H1 (cell line): ENCODE data around the gene SORCS3. TPM values are rescaled to one million over a fixed set of nuclear protein-coding genes. Genes with fewer than 3 reads are reported as not detected.

Experiments used
- CTCF ChIA-PET: fragments of 300-600 bp; sonication (Branson Sonifier 250); formaldehyde crosslinking; loops from one replicate; lab custom pipeline; 2021; ENCODE audit not compliant: partially characterized antibody; lab: Charles Lee
- POLR2A ChIA-PET: fragments of 300-600 bp; sonication (Branson Sonifier 250); formaldehyde crosslinking; loops from one replicate; lab custom pipeline; 2021; ENCODE audit warnings: inconsistent platforms; ENCODE audit not compliant: partially characterized antibody; lab: Charles Lee
- DNase-seq, 2 experiments: peaks; one replicate each; pipeline versions ENCODE4 v3.0.0 to v3.0.0-alpha.2; 2010 to 2022; ENCODE audit warnings: low spot score in 2 of 2, low read depth in 1 of 2, mixed read lengths in 1 of 2
- FAIRE-seq: peaks from 2 replicates; lab custom pipeline; 2011; peaks lifted over from hg19 to GRCh38; lab: Jason Lieb, UNC
- H2AFZ ChIP-seq: 2 replicates; pipeline ENCODE4 v1.8.1; 2012; ENCODE audit warnings: low read length, inconsistent platforms
- H2AK5ac ChIP-seq: 2 replicates; pipeline ENCODE4 v1.6.1; 2013; ENCODE audit warnings: low read depth, low read length
- H2BK120ac ChIP-seq: replicated peaks from 2 replicates; pipeline ENCODE3; 2013; ENCODE audit warnings: low read depth, low read length, inconsistent platforms
- H2BK12ac ChIP-seq: 2 replicates; pipeline ENCODE4 v1.6.1; 2013; ENCODE audit warnings: low read depth, low read length
- H2BK15ac ChIP-seq: 2 replicates; pipeline ENCODE4 v1.6.1; 2013; ENCODE audit warnings: low read length
- H2BK20ac ChIP-seq: 2 replicates; pipeline ENCODE4 v1.6.1; 2013; ENCODE audit warnings: low read length
- H2BK5ac ChIP-seq: 2 replicates; pipeline ENCODE4 v1.6.1; 2013; ENCODE audit warnings: low read depth, low read length
- H3K14ac ChIP-seq: 2 replicates; pipeline ENCODE4 v1.6.1; 2013; ENCODE audit warnings: inconsistent platforms; ENCODE audit not compliant: insufficient read length
- H3K18ac ChIP-seq: 2 replicates; pipeline ENCODE4 v1.6.1; 2013; ENCODE audit warnings: low read length; ENCODE audit errors: extremely low read depth
- H3K23ac ChIP-seq: 2 replicates; pipeline ENCODE4 v1.6.1; 2013; ENCODE audit warnings: inconsistent platforms; ENCODE audit not compliant: insufficient read length
- H3K23me2 ChIP-seq: 2 replicates; pipeline ENCODE4 v1.6.1; 2013; ENCODE audit warnings: low read depth, low read length
- H3K27ac ChIP-seq: 2 replicates; pipeline ENCODE4 v1.6.1; 2011; ENCODE audit warnings: low read depth, low read length, inconsistent platforms
- H3K27me3 ChIP-seq, 4 experiments: replicated peaks in 1 of 4; 1 replicate in 1 of 4; 2 replicates in 3 of 4; pipeline versions ENCODE4 v1.6.1 to v1.8.1; 2011 to 2013; ENCODE audit warnings: low read length in 3 of 4, mild to moderate bottlenecking in 3 of 4, inconsistent platforms in 2 of 4, mixed read lengths in 2 of 4, moderate library complexity in 1 of 4; ENCODE audit not compliant: control insufficient read depth in 3 of 4, insufficient read depth in 3 of 4; ENCODE audit errors: extremely low read depth in 1 of 4
- H3K36me3 ChIP-seq, 4 experiments: 2 replicates each; pipeline versions ENCODE4 v1.6.1 to v1.8.1; 2011 to 2013; ENCODE audit warnings: mild to moderate bottlenecking in 4 of 4, low read length in 3 of 4, moderate library complexity in 2 of 4, control low read depth in 1 of 4, inconsistent platforms in 1 of 4; ENCODE audit not compliant: insufficient read depth in 4 of 4, control insufficient read depth in 2 of 4
- H3K4ac ChIP-seq: replicated peaks from 2 replicates; pipeline ENCODE3; 2013; ENCODE audit warnings: low read length, low read depth, mixed read lengths, inconsistent platforms; ENCODE audit not compliant: insufficient read length
- H3K4me1 ChIP-seq, 4 experiments: replicated peaks in 1 of 4; 1 replicate in 1 of 4; 2 replicates in 3 of 4; pipeline versions ENCODE4 v1.6.1 to v1.8.1; 2011 to 2013; ENCODE audit warnings: low read length in 3 of 4, inconsistent platforms in 2 of 4, mixed read lengths in 1 of 4; ENCODE audit not compliant: insufficient read depth in 4 of 4, control insufficient read depth in 3 of 4
- H3K4me2 ChIP-seq, 2 experiments: 2 replicates each; pipeline versions ENCODE4 v1.6.1 to v1.8.1; 2011 to 2013; ENCODE audit warnings: low read depth in 2 of 2, low read length in 2 of 2, control low read depth in 1 of 2, inconsistent platforms in 1 of 2, mild to moderate bottlenecking in 1 of 2; ENCODE audit not compliant: insufficient read depth in 1 of 2
- H3K4me3 ChIP-seq, 4 experiments: fragments of 200-600, 300-600 bp in 1 of 4; sonication (generic), shearing (Covaris generic), sonication (Bioruptor Twin) in 1 of 4; 2 replicates each; pipeline versions ENCODE4 v1.5.1 to v1.8.1; 2011 to 2016; ENCODE audit warnings: low read length in 4 of 4, low read depth in 3 of 4, control low read depth in 2 of 4, inconsistent platforms in 2 of 4, mild to moderate bottlenecking in 2 of 4, mixed read lengths in 1 of 4, moderate library complexity in 1 of 4; ENCODE audit not compliant: insufficient read depth in 2 of 4; ENCODE audit errors: extremely low read depth in 1 of 4
- H3K56ac ChIP-seq: replicated peaks from 2 replicates; pipeline ENCODE3; 2013; ENCODE audit warnings: low read depth, mild to moderate bottlenecking, mixed read lengths, low read length, inconsistent platforms; ENCODE audit not compliant: insufficient read length
- H3K79me1 ChIP-seq: 2 replicates; pipeline ENCODE4 v1.6.1; 2013; ENCODE audit warnings: low read depth, low read length, control low read depth
- H3K79me2 ChIP-seq, 2 experiments: 2 replicates each; pipeline versions ENCODE4 v1.6.1 to v1.8.1; 2012 to 2013; ENCODE audit warnings: low read length in 2 of 2, mild to moderate bottlenecking in 2 of 2, inconsistent platforms in 1 of 2; ENCODE audit not compliant: insufficient read depth in 2 of 2, control insufficient read depth in 1 of 2
- H3K9ac ChIP-seq, 4 experiments: replicated peaks in 1 of 4; 1 replicate in 1 of 4; 2 replicates in 3 of 4; pipeline versions ENCODE4 v1.6.1 to v1.8.1; 2011 to 2013; ENCODE audit warnings: low read depth in 3 of 4, low read length in 3 of 4, control low read depth in 2 of 4, mild to moderate bottlenecking in 2 of 4, moderate library complexity in 2 of 4, inconsistent platforms in 1 of 4; ENCODE audit errors: extremely low read depth in 1 of 4
- H3K9me3 ChIP-seq, 2 experiments: 2 replicates each; pipeline versions ENCODE4 v1.6.1 to v1.8.1; 2012 to 2013; ENCODE audit warnings: mild to moderate bottlenecking in 2 of 2, moderate library complexity in 2 of 2, control low read depth in 1 of 2, inconsistent platforms in 1 of 2, low read depth in 1 of 2, low read length in 1 of 2, mixed read lengths in 1 of 2; ENCODE audit not compliant: insufficient read depth in 2 of 2
- H4K20me1 ChIP-seq, 2 experiments: replicated peaks in 1 of 2; 2 replicates each; pipeline versions ENCODE3 to v1.8.1; 2011 to 2013; ENCODE audit warnings: inconsistent platforms in 2 of 2, low read length in 2 of 2, mild to moderate bottlenecking in 1 of 2; ENCODE audit not compliant: insufficient read depth in 2 of 2, control insufficient read depth in 1 of 2
- H4K5ac ChIP-seq: 2 replicates; pipeline ENCODE4 v1.6.1; 2013; ENCODE audit warnings: low read length, low read depth, mixed read lengths, inconsistent platforms; ENCODE audit not compliant: insufficient read length
- H4K8ac ChIP-seq: 2 replicates; pipeline ENCODE4 v1.8.0; 2013; ENCODE audit warnings: mild to moderate bottlenecking, moderate library complexity, low read length, inconsistent platforms; ENCODE audit not compliant: insufficient read depth; ENCODE audit errors: extremely low read depth
- H4K91ac ChIP-seq: replicated peaks from 2 replicates; pipeline ENCODE3; 2013; ENCODE audit warnings: low read length, mixed read lengths, inconsistent platforms; ENCODE audit not compliant: insufficient read length
- ATF3 ChIP-seq: IDR thresholded peaks from 2 replicates; pipeline ENCODE4 v1.6.1; 2011; ENCODE audit warnings: low read depth, mild to moderate bottlenecking, low read length; ENCODE audit not compliant: insufficient read depth
- CTCF ChIP-seq, 3 experiments: IDR thresholded peaks; 1 replicate in 2 of 3; 2 replicates in 1 of 3; pipeline versions ENCODE4 v1.5.1 to v1.6.1; 2011; ENCODE audit warnings: low read length in 3 of 3, mild to moderate bottlenecking in 3 of 3, inconsistent platforms in 2 of 3, low read depth in 1 of 3, moderate library complexity in 1 of 3; ENCODE audit not compliant: insufficient read depth in 1 of 3; ENCODE audit errors: control extremely low read depth in 1 of 3
- HDAC2 ChIP-seq, 2 experiments: fragments of 300-600 bp in 1 of 2; sonication (generic) in 1 of 2; IDR thresholded peaks; 2 replicates each; pipeline ENCODE4 v1.6.1; 2011 to 2012; ENCODE audit warnings: low read depth in 2 of 2, low read length in 2 of 2, mild to moderate bottlenecking in 2 of 2, moderate library complexity in 2 of 2, borderline replicate concordance in 1 of 2, inconsistent platforms in 1 of 2
- RAD21 ChIP-seq, 2 experiments: IDR thresholded peaks in 1 of 2; conservative IDR thresholded peaks in 1 of 2; 2 replicates each; pipeline ENCODE4 v1.6.1; 2011; ENCODE audit warnings: low read depth in 2 of 2, low read length in 2 of 2, improper control_type of control experiment in 1 of 2, inconsistent platforms in 1 of 2, mild to moderate bottlenecking in 1 of 2, moderate library complexity in 1 of 2
- SAP30 ChIP-seq: fragments of 300-600 bp; sonication (generic); IDR thresholded peaks from 2 replicates; pipeline ENCODE4 v1.7.1; 2012; ENCODE audit warnings: low read length, moderate library complexity, mild to moderate bottlenecking, inconsistent platforms; ENCODE audit not compliant: insufficient read depth, insufficient replicate concordance
- SIN3A ChIP-seq, 2 experiments: IDR thresholded peaks in 1 of 2; conservative IDR thresholded peaks in 1 of 2; 2 replicates each; pipeline ENCODE4 v1.6.1; 2011 to 2012; ENCODE audit warnings: low read length in 2 of 2, improper control_type of control experiment in 1 of 2, low read depth in 1 of 2, mild to moderate bottlenecking in 1 of 2
- SP4 ChIP-seq: IDR thresholded peaks from 2 replicates; pipeline ENCODE4 v1.6.1; 2012; ENCODE audit warnings: low read length, inconsistent platforms
- WGBS, 2 experiments: shearing (Covaris generic) in 1 of 2; methylation state at CpG; one replicate each; pipeline versions ENCODE4 v1.1.6 to v1.1.7; 2013 to 2015; ENCODE audit warnings: low lambda C conversion rate in 2 of 2, mixed read lengths in 2 of 2, inconsistent platforms in 1 of 2, low coverage in 1 of 2, missing lambda C conversion rate in 1 of 2; ENCODE audit not compliant: insufficient replicate concordance in 2 of 2, insufficient coverage in 1 of 2, insufficient read length in 1 of 2; ENCODE audit errors: extremely low coverage in 1 of 2, missing lambda C conversion rate in 1 of 2; 5-methylcytosine and 5-hydroxymethylcytosine counted together
- polyA plus RNA-seq, 7 experiments: library from polyadenylated mRNA; depleted of rRNA in 3 of 7; stranded (reverse) in 5 of 7; unstranded in 2 of 7; fragments of >200 nt in 5 of 7; fragments of 200-250 nt in 2 of 7; gene quantifications; 1 replicate in 5 of 7; 2 replicates in 1 of 7; 4 replicates in 1 of 7; pipeline versions ENCODE4 v1.2.1 to v1.2.3, GENCODE V29; 2011 to 2013; ENCODE audit warnings: missing spikeins in 2 of 7, mixed read lengths in 2 of 7
- total RNA-seq: library from RNA; stranded (reverse); fragmentation: NEBNext Ultra II Directional; extraction: Animal tissue kit (Norgen Biotek cat#: 25700); gene quantifications from 2 replicates; pipeline ENCODE4 v1.2.1, GENCODE V29; 2021

SORCS3 gene
- total and polyA plus RNA-seq, 2 of the 8 experiments (the other 6 are each of a cell fraction or from before 2014, with no cell fraction given) = 0.26 to 0.88 TPM

- Histone ChIP-seq H4K8ac (no peak overlapping the region), H3K79me2 (no peaks in the 10 kb centered on the region), H3K4me2 (no peak overlapping the region), H2AFZ (no peak overlapping the region), H4K5ac (no peak overlapping the region), H4K91ac (no peak overlapping the region), H3K4me1 (no peaks in the 10 kb centered on the region), H3K27me3 (no peaks in the 10 kb centered on the region), H2BK20ac (no peak overlapping the region), H2BK5ac (no peak overlapping the region), H3K4me3 (no peak overlapping the region), H2AK5ac (no peak overlapping the region), H2BK12ac (no peak overlapping the region), H3K27ac (no peak overlapping the region), H2BK15ac (no peak overlapping the region), H3K23me2 (no peaks in the 10 kb centered on the region), H3K9me3 (no peaks in the 10 kb centered on the region), H3K14ac (no peak overlapping the region), H3K9ac (no peak overlapping the region), H4K20me1 (no peaks in the 10 kb centered on the region), H3K18ac (no peak overlapping the region), H2BK120ac (no peak overlapping the region), H3K36me3 (no peaks in the 10 kb centered on the region), H3K56ac (no peak overlapping the region), H3K79me1 (no peaks in the 10 kb centered on the region), H3K4ac (no peak overlapping the region)
- no peak for DNase-seq
- no peak for FAIRE-seq
- CTCF ChIA-PET = interaction anchor here (0.7 to 6.8 kb wide), 43 partner anchors 8 to 346 kb away, joined by 3 to 101 read pairs (median 4); partner anchors contain the start of gene CFAP58
- POLR2A ChIA-PET = interaction anchor here (1.4 kb wide), 1 partner anchor 41 kb away, joined by 3 read pairs; no protein-coding TSS in a partner anchor
- 78% methylated on average over 1 of the region's 1 CpG; no CpG with 5 or more reads in 1 of the 2 experiments for WGBS, 2 experiments
- TF ChIP-seq ATF3 = no peak
- TF ChIP-seq SIN3A (conservative IDR thresholded peaks at IDR 0.05 in 1 of 2, IDR thresholded peaks at IDR 0.05 in 1 of 2; ENCODE audit: low read depth in 1 of 2, low read length in 2 of 2) = no peak
- no peak for TF ChIP-seq SP4
- TF ChIP-seq RAD21 (IDR thresholded peaks at IDR 0.05 in 1 of 2, conservative IDR thresholded peaks at IDR 0.05 in 1 of 2; ENCODE audit: low read depth in 2 of 2, low read length in 2 of 2) = no peak; a peak in 1 of 4 replicates
- TF ChIP-seq CTCF (IDR thresholded peaks at IDR 0.05; ENCODE audit: control extremely low read depth in 1 of 3, insufficient read depth in 1 of 3, low read depth in 1 of 3, low read length in 3 of 3) = 0 out of 4 replicates have a peak, but pooled peaks of 1 of the 3 experiments have one; percentile 10
- no peak for TF ChIP-seq HDAC2 (IDR thresholded peaks at IDR 0.05; ENCODE audit: borderline replicate concordance in 1 of 2, low read depth in 2 of 2, low read length in 2 of 2)
- no peak for TF ChIP-seq SAP30
- TF ChIP-seq, all 59 proteins: peak for 1
- H3K23ac ChIP-seq = no peak overlapping the region
These were observed 18.9 kb upstream of the SORCS3 start for GRCh38 chr10:104622175-104622574.
